ES-I3 (cell line): ENCODE results near the gene SLC35A3.
"Not testable (repeated sequence)": the region's sequence is repeated elsewhere in the genome, so short reads cannot be mapped to it uniquely, and the experiment has no call there.

Experiments
- H3K36me3 ChIP-seq: 2 replicates; pipeline ENCODE4 v1.6.1; 2013; ENCODE audit warnings: mild to moderate bottlenecking, low read length, control low read depth, moderate library complexity; ENCODE audit not compliant: insufficient read depth
- H3K4me1 ChIP-seq: 2 replicates; pipeline ENCODE4 v1.6.1; 2013; ENCODE audit warnings: mild to moderate bottlenecking, control low read depth, low read length; ENCODE audit not compliant: insufficient read depth
- H3K9ac ChIP-seq: 2 replicates; pipeline ENCODE4 v1.6.1; 2013; ENCODE audit warnings: low read depth, mild to moderate bottlenecking, low read length, moderate library complexity
- H3K9me3 ChIP-seq: 2 replicates; pipeline ENCODE4 v1.6.1; 2013; ENCODE audit warnings: mild to moderate bottlenecking, low read length, moderate library complexity; ENCODE audit not compliant: control insufficient read depth, insufficient read depth

SLC35A3 gene

DNA sequence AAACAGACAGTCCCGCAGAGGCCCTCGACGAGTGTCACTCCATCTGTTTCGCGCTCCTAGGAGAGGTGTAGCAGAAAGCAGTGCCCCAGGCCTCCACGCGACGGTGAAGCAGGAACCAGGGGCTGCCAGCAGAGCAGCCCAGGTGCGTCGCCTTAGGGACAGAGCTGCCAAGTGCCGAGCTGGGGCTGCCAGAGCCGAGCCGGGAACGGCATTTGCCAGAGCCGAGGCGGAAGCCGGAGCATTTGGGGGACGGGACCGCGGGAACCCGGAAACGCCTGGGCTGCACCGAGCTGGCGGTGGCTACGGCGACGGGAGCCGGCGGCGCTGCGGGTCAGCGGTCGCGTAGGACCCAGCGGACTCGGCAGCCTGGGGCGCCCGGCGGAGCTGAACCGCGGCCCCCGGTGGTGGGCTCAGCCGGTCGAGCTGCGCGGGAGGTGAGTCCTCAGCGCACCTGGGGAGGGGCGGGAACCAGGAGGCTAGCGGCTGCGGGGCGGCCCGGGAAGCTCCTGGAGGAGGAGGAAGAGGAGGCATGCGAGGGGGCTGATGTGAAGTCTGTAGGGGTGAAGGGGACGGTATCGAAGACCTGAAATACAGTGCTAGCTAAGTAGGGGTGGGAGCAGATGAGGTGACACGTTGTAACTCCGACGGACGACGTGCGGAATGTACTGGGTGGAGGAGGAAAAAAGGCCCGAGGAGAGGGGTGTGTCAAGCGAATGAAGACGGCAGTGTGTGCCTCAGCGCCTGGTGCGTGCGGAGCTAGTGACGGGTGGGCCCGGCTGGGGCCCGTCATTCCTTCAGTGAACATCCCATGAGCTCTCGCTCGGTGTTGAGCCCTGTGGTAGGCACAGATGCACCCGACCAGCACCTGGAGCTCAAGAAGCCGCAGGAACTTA lies at the start of gene SLC35A3:
SLC35A3 (plus strand) TSS at position 268 of the 893 bp plus-strand sequence. CDS start 23,559 bp downstream, outside the sequence.
- H3K9ac ChIP-seq = peak within 1 kb of the TSS; percentile 87
- no peaks in the 10 kb centered on the region for H3K9me3 ChIP-seq
- H3K4me1 ChIP-seq = no peaks in the 10 kb centered on the region
- no peaks in the 10 kb centered on the region for H3K36me3 ChIP-seq

DNA sequence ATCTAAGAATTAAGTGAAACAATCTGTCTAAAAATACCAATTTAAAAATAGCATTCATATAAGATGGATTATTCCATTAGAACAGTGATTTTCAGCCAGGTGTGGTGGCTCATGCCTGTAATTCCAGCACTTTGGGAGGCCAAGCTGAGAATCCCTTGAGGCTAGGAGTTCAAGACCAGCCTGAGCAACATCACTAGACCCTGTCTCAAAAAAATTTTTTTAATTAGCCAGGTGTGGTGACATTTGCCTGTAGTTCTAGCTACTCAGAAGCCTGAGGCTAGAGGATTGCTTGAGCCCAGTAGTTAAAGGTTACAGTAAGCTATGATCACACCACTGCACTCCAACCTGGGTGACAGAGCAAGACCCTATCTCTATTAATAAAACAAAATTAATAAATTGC lies 35.0 kb upstream of the SLC35A3 start:
- Histone ChIP-seq H3K9ac (no peak overlapping the region), H3K9me3 (no peaks in the 10 kb centered on the region), H3K36me3 (no peaks in the 10 kb centered on the region), H3K4me1 (no peaks in the 10 kb centered on the region)

DNA sequence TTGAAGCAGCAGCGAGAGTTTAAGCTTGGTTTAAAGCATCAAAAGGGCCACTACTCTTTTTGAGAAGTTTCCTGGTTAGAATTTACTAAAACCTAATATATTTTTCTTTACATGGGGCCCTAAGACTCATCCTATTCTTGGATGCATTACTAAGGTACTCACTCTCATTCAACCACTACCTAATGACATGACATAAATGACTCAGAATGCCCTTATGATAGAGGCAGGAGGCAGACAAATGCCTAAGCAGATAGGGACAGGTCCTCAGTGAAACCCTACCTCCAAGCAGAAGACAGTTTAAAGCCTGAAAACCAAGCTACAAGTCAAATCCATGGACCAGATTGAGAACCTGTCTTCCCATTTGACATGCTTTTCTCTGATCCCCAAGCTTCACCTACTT lies 34.3 kb upstream of the SLC35A3 start:
- H3K9me3 ChIP-seq = no peaks in the 10 kb centered on the region
- no peak overlapping the region for H3K9ac ChIP-seq
- H3K4me1 ChIP-seq = no peaks in the 10 kb centered on the region
- H3K36me3 ChIP-seq = no peaks in the 10 kb centered on the region

DNA sequence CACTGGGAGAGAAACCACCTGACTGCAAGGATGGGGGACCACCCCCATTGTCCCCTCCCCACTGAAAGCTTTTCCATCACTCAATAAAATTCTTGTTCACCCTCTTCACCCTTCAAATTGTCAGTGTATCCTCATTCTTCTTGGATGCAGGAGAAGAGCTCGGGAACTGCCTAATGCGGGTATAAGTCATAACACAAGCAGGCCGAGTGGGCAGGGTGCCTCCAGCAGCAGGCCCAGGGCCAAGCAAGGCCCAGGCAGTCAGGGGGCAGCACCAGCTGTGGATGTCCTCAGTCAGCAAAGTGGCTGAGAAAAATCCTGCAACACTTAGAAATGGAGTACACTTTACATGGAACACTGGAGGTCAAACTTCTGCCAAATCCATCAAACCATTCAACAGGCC lies 33.7 kb upstream of the SLC35A3 start:
- Histone ChIP-seq H3K9ac (no peak overlapping the region), H3K9me3 (no peaks in the 10 kb centered on the region), H3K4me1 (no peaks in the 10 kb centered on the region), H3K36me3 (no peaks in the 10 kb centered on the region)

DNA sequence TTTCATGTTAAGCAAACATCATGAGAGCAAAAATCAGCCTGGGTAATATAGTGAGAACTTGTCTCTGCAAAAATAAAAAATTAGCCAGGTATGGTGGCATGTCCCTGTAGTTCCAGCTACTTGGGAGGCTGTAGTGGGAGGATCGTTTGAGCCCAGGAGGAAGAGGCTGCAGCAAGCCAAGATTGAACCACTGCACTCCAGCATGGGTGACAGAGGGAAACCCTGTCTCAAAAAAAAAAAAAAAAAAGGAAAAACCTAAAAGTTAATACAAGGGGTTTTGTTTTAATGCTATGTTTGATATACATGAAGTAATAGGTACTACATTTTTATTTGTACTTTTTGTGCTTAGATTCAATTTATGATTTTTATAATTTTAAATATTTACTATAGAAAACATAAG lies 27.1 kb upstream of the SLC35A3 start:
- Histone ChIP-seq H3K36me3 (no peaks in the 10 kb centered on the region), H3K9ac (no peak overlapping the region), H3K4me1 (no peaks in the 10 kb centered on the region; the same call in 1 of the 2 replicates), H3K9me3 (no peaks in the 10 kb centered on the region; the same call in 1 of the 2 replicates)

DNA sequence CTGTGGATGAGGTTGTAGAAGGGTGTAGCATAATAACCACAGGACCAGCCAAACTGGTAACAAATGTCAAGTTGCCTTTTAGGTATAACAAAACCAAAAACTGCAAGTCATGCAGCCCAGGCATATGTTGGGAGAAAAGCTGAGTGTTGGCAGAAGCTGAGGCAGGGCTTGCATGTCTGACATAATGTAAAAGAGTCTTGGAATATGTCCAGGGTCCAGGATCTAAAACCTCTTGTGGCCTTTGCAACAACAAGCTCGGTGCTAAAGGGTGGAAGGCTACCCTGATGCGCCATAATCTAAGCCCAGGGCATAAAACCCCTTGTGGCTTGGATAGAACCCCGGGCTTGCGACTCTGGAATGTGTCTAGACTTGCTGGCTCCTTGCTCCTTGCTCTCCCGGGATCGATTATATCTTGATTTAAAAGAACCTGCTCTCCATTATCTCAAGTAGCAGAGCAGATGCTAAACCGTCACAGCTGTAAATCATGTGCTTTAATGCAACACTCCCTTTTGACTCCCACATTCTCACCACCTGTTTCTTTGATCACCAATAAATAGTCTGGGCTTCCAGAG lies 26.5 kb upstream of the SLC35A3 start:
- no peaks in the 10 kb centered on the region for H3K36me3 ChIP-seq
- H3K9me3 ChIP-seq = no peaks in the 10 kb centered on the region; the same call in 1 of the 2 replicates
- no peak overlapping the region for H3K9ac ChIP-seq
- no peaks in the 10 kb centered on the region; the same call in 1 of the 2 replicates for H3K4me1 ChIP-seq

DNA sequence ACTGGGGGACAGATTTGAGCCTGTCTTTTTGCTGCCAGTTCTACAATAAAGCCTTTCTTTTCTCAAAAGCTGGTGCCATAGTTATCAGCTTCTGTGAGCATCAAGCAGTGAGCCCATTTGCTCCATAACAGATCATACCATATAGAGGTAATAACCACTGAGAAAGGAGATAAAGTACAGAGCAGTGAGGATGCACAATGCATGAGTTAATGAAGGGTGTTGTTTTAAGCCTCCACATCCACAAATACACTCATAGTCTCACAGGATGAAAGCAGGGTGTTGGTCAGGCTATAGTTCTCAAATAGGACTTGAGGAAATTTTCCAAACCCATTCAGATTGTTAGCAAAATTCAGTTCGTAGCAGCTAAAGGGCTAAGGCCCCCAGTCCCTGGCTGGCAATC lies 25.6 kb upstream of the SLC35A3 start:
- Histone ChIP-seq H3K4me1 (no peaks in the 10 kb centered on the region; the same call in 1 of the 2 replicates), H3K36me3 (no peaks in the 10 kb centered on the region), H3K9me3 (no peaks in the 10 kb centered on the region; the same call in 1 of the 2 replicates), H3K9ac (no peak overlapping the region)

DNA sequence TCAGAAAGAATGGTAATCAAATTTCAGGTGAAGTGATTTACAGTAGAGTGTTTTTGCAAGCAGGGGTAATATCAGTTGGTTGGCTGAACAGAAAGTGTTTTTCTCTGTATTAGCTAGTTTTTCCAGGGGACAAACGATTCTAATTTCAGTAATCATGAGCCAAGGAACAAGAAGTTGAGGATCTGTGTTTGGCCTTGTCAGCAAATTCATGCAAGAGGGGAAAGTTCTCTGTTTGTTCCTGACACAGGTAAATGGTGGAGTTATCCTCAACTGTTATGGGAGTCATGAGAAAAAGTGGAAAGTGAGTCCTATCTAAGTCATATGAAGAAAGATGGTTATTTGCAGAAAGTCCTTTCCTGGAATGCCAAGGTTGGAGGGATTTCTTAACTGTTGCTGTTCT lies 24.6 kb upstream of the SLC35A3 start:
- Histone ChIP-seq H3K9ac (no peak overlapping the region), H3K4me1 (no peaks in the 10 kb centered on the region; the same call in 1 of the 2 replicates), H3K9me3 (no peaks in the 10 kb centered on the region; the same call in 1 of the 2 replicates), H3K36me3 (no peaks in the 10 kb centered on the region)

DNA sequence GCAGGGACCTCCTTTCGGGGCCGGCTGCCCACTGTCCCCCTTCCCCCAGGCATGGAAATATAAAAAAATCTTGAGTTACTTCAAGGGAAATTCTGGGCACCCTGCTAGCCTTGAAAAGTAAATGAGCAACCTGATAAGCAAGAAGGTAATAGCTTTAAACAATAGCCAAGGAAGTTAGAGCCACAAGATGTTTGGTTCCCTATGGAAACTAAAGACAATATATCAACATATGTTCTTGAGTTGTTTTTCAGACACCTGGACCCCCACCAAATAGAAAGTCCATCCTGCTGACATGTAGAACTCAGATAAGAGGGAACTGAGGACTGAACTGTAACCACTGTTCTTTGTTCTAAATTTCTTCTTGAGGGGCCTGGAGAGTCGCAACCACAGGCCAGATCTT lies 19.3 kb upstream of the SLC35A3 start:
- Histone ChIP-seq H3K36me3 (no peaks in the 10 kb centered on the region), H3K4me1 (no peaks in the 10 kb centered on the region), H3K9me3 (no peaks in the 10 kb centered on the region), H3K9ac (no peak overlapping the region)

DNA sequence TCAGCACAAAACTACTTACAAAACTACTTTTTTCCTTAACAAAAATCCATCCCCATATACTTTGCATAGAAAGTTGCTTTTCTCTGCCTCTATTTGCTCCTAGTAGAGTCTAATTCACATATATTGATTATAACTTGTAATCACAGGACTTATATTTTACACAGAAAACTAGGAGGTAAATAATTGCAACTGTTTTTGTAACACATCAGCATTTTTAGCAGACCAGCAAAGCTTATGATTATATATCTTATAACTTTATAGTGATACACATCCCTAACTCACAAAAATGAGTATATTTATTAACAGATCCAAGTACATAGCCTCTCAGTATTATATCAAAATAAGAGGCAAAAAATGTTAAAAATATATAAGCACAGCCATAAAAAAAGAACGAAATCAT lies 17.3 kb upstream of the SLC35A3 start:
- H3K9ac ChIP-seq = no peak overlapping the region
- no peaks in the 10 kb centered on the region; the same call in 1 of the 2 replicates for H3K9me3 ChIP-seq
- H3K36me3 ChIP-seq = no peaks in the 10 kb centered on the region
- H3K4me1 ChIP-seq = no peaks in the 10 kb centered on the region

DNA sequence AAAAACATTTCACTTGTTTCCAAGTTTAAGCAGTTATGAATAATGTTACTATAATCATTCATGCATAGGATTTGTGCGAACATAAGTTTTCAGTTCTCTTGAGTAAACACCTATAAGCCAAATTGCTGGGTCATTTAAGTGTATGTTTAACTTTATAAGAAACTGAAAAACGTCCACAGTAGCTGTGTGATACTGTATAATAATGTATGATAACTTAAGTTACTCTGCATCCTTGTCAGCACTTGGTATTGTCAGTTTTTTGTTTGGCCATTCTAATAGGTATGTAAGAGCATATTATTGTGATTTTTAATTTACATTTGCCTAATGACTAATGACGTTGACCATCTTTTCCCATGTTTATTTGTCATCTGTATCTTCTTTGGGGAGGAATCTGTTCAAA lies 14.4 kb upstream of the SLC35A3 start:
- Histone ChIP-seq H3K36me3 (no peaks in the 10 kb centered on the region), H3K9me3 (no peaks in the 10 kb centered on the region; the same call in 1 of the 2 replicates), H3K4me1 (peaks cover 8% of the 10 kb centered on the region; the same call in 1 of the 2 replicates), H3K9ac (no peak overlapping the region)

DNA sequence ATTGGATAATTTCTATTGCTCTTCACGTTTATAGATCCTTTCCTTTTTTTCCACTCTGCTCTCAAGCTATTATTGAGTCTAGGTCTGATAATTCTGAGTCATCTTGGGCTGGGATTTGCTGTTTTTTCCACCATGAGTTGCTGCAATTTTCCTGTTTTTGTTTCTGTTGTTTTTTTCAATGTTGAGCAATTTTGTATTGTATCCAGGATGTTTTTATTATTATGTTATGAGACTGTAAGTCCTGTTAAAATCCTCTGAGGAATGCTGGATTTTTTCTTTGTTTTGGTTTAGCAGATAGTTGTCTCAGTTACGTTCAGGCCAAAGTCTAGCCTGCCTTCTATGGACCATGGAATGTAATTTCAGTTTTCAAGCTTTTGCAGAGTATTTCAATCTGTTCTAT lies 13.0 kb upstream of the SLC35A3 start:
- H3K9me3 ChIP-seq = no peaks in the 10 kb centered on the region; the same call in 1 of the 2 replicates
- H3K36me3 ChIP-seq = no peaks in the 10 kb centered on the region
- H3K9ac ChIP-seq = no peak overlapping the region
- H3K4me1 ChIP-seq = peaks cover 8% of the 10 kb centered on the region; the same call in 1 of the 2 replicates

DNA sequence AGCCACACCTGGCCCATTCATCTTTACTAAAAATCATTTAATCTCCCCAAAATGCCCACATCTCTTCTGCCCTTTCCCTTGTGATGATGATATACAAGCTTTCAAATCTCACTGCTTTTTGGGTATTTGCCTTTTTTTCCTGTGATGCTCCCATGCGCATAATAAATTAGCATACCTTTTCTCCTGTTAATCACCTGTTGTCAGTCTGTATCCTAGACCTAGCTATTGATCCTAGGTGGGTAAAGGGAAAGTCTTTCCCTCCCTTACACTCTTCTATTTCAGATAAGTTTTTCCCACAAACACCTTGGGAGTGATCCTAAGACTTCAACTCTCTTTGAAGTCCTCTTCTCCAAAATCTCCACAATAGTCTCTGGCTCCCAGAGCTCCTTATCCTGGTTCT lies 12.0 kb upstream of the SLC35A3 start:
- Histone ChIP-seq H3K36me3 (no peaks in the 10 kb centered on the region), H3K9me3 (no peaks in the 10 kb centered on the region; the same call in 1 of the 2 replicates), H3K9ac (no peak overlapping the region), H3K4me1 (peaks cover 8% of the 10 kb centered on the region; the same call in 1 of the 2 replicates)

DNA sequence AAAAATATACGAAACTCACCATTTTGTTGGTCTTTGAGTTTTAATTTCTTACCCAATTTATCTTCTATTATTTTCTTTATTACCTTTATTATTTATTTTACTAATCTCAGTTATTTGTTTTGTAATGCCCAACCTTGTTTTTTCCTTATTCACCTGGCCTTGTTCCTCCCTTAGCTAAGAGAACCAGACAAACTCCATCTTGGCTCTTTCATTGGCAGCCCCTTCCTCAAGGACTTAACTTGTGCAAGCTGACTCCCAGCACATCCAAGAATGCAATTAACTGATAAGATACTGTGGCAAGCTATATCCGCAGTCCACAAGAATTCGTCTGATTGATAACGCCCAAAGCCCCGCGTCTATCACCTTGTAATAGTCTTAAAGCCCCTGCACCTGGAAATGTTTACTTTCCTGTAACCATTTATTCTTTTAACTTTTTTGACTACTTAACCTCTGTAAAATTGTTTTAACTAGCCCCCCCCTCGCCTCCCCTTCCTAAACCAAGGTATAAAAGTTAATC lies 10.5 kb upstream of the SLC35A3 start:
- not testable (repeated sequence) for H3K36me3 ChIP-seq, H3K9ac ChIP-seq, H3K9me3 ChIP-seq, H3K4me1 ChIP-seq

DNA sequence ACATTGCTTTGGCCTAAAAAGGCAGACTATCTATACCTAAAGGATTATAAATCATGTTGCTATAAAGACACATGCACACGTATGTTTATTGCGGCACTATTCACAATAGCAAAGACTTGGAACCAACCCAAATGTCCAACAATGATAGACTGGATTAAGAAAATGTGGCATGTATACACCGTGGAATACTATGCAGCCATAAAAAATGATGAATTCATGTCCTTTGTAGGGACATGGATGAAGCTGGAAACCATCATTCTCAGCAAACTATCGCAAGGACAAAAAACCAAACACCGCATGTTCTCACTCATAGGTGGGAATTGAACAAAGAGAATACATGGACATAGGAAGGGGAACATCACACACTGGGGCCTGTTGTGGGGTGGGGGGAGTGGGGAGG lies 9.5 kb upstream of the SLC35A3 start:
- not testable (repeated sequence) for H3K4me1 ChIP-seq, H3K9me3 ChIP-seq, H3K36me3 ChIP-seq, H3K9ac ChIP-seq
